Pancreas (tissue), 10 donors: ENCODE results near the gene PCP2. TPM values are rescaled to one million over a fixed set of nuclear protein-coding genes. Genes with fewer than 3 reads are reported as not detected.

Source experiments
- ATAC-seq, 4 donors: fragments of 200-7000 bp; cut with Tn5 transposase; one replicate each; pipeline versions ENCODE4 v1.8.0 to v1.9.1; 2020; ENCODE audit warnings: mild to moderate bottlenecking in 4 of 4, moderate library complexity in 4 of 4
- DNase-seq, 6 donors: peaks; one replicate each; pipeline ENCODE4 v3.0.0-alpha.2; 2020
- FAIRE-seq: peaks from 2 replicates; lab custom pipeline; 2012; peaks lifted over from hg19 to GRCh38; lab: Jason Lieb, UNC
- H3K27ac ChIP-seq, 4 donors: fragments of 200-600 bp; sonication (generic); 1 replicate in 3 of 4; 2 replicates in 1 of 4; pipeline versions ENCODE4 v1.5.0 to v1.8.0; 2020
- H3K27me3 ChIP-seq, 4 donors: fragments of 200-600 bp; one replicate each; pipeline ENCODE4 v1.8.0; 2021
- H3K36me3 ChIP-seq, 3 donors: fragments of 200-600 bp; sonication (generic) in 1 of 3; one replicate each; pipeline versions ENCODE4 v1.5.0 to v1.8.0; 2020 to 2021
- H3K4me1 ChIP-seq, 3 donors: fragments of 200-600 bp; one replicate each; pipeline ENCODE4 v1.8.0; 2021
- H3K4me3 ChIP-seq, 4 donors: fragments of 200-600 bp; sonication (generic) in 2 of 4; one replicate each; pipeline versions ENCODE4 v1.5.0 to v1.8.0; 2020 to 2021
- H3K9me3 ChIP-seq, 4 donors: fragments of 200-600 bp; one replicate each; pipeline ENCODE4 v1.8.0; 2021
- CTCF ChIP-seq, 4 donors: fragments of 200-600 bp; sonication (generic) in 3 of 4; IDR thresholded peaks; one replicate each; pipeline versions ENCODE4 v1.5.0 to v1.8.0; 2021; ENCODE audit warnings: antibody characterized with exemption in 4 of 4
- WGBS, 2 donors: extraction: QIAGEN DNeasy Blood & Tissue Kit; methylation state at CpG; one replicate each; pipeline ENCODE4 v1.1.7; 2013; 5-methylcytosine and 5-hydroxymethylcytosine counted together
- intact Hi-C, 3 donors: fragments of 100-400 bp; cut with DNase I; formaldehyde crosslinking; loops; one replicate each; pipeline versions ENCODE4 v1.11.1 to v1.14.2; 2022
- polyA plus RNA-seq, 2 donors: library from polyadenylated mRNA; stranded (reverse); fragments of 200-250 nt; gene quantifications; one replicate each; pipeline ENCODE4 v1.2.3, GENCODE V29; 2013
- total RNA-seq, 6 donors: library from RNA; stranded (reverse); fragmentation: NEBNext Ultra II Directional in 4 of 6; extraction: Animal tissue kit (Norgen Biotek cat#: 25700) in 4 of 6; gene quantifications; one replicate each; pipeline versions ENCODE4 v1.2.1 to v1.2.4, GENCODE V29; 2021 to 2023
- donor health status: healthy with polysubstance abuse.
- donor health status: DM: no; HTN: no; CAD: no; lungs with moderate emphysema.
- donor health status: DM: no; HTN: no; CAD: no.
- donor health status: control.
- donor health status: control.
- donor health status: Bipolar disorder and iron deficiency.
- donor health status: DM: yes; HTN: yes; CAD: no.
- donor health status: DM: no; HTN: no; CAD: no.
- donor health status: DM: no; HTN: no; CAD: no.
- donor health status: DM: yes; HTN: yes; CAD: no.

PCP2 gene
- total RNA-seq (1 to 10 TPM; 1.1 to 3.7 (median 1.8) TPM), polyA plus RNA-seq (10 to 100 TPM in 1 of 2 donors, 1 to 10 TPM in 1; 8.8 to 35.6 TPM)

GRCh38 chr19:7633698-7634097 is at the start of gene PCP2:
PCP2 (minus strand) TSS chr19:7633719; CDS start chr19:7633457, 262 bp downstream.
- no peak for FAIRE-seq
- H3K4me1 ChIP-seq: peaks cover 5 to 12% (median 8%) of the 10 kb centered on the region in 3 donors
- TF ChIP-seq CTCF (IDR thresholded peaks at IDR 0.05): no peak
- intact Hi-C loops: no loop called here
- peak in 1 of 6 donors; percentile 39 for DNase-seq
- no peaks in the 10 kb centered on the region for H3K27me3 ChIP-seq
- no peaks in the 10 kb centered on the region for H3K36me3 ChIP-seq
- ATAC-seq: no peak
- WGBS, 2 donors: 0 to 12% methylated on average over 1 to 2 of the region's 2 CpGs
- no peaks in the 10 kb centered on the region for H3K9me3 ChIP-seq
- H3K27ac ChIP-seq: no peak within 1 kb of the TSS
- no peak within 1 kb of the TSS for H3K4me3 ChIP-seq

- Histone ChIP-seq H3K27me3 (no peaks in the 10 kb centered on the region), H3K9me3 (no peaks in the 10 kb centered on the region), H3K4me1 (peaks cover 0 to 3% (median 0%) of the 10 kb centered on the region in 3 donors), H3K27ac (no peak overlapping the region), H3K4me3 (peak overlapping the region in 2 of 4 donors; percentile 99 to 100), H3K36me3 (peaks cover 0 to 6% (median 0%) of the 10 kb centered on the region in 3 donors)
- DNase-seq (peak in 2 of 6 donors; percentile 28 to 49), ATAC-seq (no peak), FAIRE-seq (no peak)
- TF ChIP-seq CTCF (IDR thresholded peaks at IDR 0.05): no peak
- intact Hi-C loops: loop anchor here in 1 of 3 donors (5.0 kb wide), 1 partner anchor 115 kb away; no protein-coding TSS in a partner anchor
- WGBS, 2 donors: 81 to 83% methylated on average over 74 of the region's 74 CpGs
Observed at GRCh38 chr19:7682175-7682855, 48.8 kb upstream of the PCP2 start.

DNA sequence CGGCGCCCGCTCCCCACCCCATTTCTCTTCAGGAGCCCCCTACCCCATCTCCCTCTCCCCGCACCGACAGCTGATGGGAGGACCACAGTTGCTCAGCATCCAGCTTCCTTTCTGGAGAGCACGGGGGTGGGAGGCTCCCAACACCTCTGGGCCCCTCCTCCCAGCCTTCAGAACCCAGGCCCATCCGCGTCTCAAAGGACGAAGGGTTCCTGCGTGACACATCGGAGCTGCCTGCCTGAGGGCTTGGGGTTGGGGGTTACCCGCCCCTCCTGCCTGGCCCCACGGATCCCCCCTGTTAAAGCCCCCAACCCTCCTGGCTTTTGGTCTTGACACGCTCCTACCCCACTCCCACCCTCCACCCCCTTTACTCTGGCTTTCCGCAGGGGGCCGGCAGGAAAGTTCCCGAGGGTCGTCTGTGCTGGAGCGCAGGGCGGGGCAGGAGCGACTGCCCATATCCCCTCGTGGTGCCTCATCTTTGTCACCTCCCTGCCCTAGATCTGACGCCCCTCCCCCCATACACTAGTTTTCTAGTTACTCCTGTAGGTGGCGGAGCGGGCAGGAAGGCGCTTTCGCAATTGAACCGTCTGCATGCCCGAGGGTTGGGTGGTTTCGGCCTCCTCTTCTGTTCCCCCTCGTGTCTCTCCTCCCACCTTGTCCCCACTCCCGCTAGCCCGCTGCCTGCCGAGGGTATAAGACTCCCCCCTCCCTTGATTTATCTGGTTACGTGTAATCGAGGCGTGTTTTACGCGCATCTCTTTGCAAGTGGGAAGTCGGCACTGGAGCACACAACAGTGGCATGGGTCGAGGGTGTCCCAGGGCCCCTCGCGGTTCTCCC is 48.0 kb upstream of the PCP2 start:
- intact Hi-C loops: loop anchor here in 1 of 3 donors (5.0 kb wide), 1 partner anchor 114 kb away; no protein-coding TSS in a partner anchor
- Histone ChIP-seq H3K4me1 (peaks cover 0 to 3% (median 0%) of the 10 kb centered on the region in 3 donors), H3K9me3 (no peaks in the 10 kb centered on the region), H3K27me3 (no peaks in the 10 kb centered on the region), H3K36me3 (peaks cover 0 to 6% (median 0%) of the 10 kb centered on the region in 3 donors), H3K4me3 (peak overlapping the region; percentile 99 to 100 (median 100)), H3K27ac (peak overlapping the region in 2 of 4 donors; percentile 83 to 84)
- FAIRE-seq: no peak
- peak; percentile 67 to 83 (median 74) for DNase-seq
- ATAC-seq: peak; percentile 70 to 83 (median 76)
- TF ChIP-seq CTCF (IDR thresholded peaks at IDR 0.05): peak in 2 of 4 donors; percentile 19 to 21
- WGBS, 2 donors: 5% methylated on average over 43 of the region's 43 CpGs

- intact Hi-C loops: loop anchor here in 1 of 3 donors (5.0 kb wide), 1 partner anchor 113 kb away; no protein-coding TSS in a partner anchor
- WGBS, 2 donors: 0 to 1% methylated on average over 52 to 79 of the region's 79 CpGs
- no peaks in the 10 kb centered on the region for H3K27me3 ChIP-seq
- DNase-seq (peak; percentile 78 to 97 (median 91)), ATAC-seq (peak; percentile 92 to 97 (median 96)), FAIRE-seq (no peak)
- no peaks in the 10 kb centered on the region for H3K9me3 ChIP-seq
- H3K4me1 ChIP-seq: peaks cover 0 to 3% (median 0%) of the 10 kb centered on the region in 3 donors
- H3K36me3 ChIP-seq: peaks cover 0 to 6% (median 0%) of the 10 kb centered on the region in 3 donors
- H3K4me3 ChIP-seq: peak within 1 kb of the TSS; percentile 99 to 100 (median 100)
- TF ChIP-seq CTCF (IDR thresholded peaks at IDR 0.05): peak; percentile 97 to 98 (median 98)
- H3K27ac ChIP-seq: peak within 1 kb of the TSS; percentile 69 to 84 (median 78)
Observed at GRCh38 chr19:7680606-7681339, 47.3 kb upstream of the PCP2 start, which contains the start of gene TRAPPC5. TRAPPC5 (plus strand) TSS chr19:7680833; CDS start chr19:7682254, 1,421 bp downstream.
